Uterus (tissue), 2 donors: ENCODE measurements around the gene ANGPTL4.

Experiments used
- POLR2A ChIP-seq, 2 donors: fragments of 450-650 bp; IDR thresholded peaks; one replicate each; pipeline ENCODE4 v1.6.1; 2016; ENCODE audit warnings: antibody characterized with exemption in 2 of 2, mild to moderate bottlenecking in 1 of 2, moderate library complexity in 1 of 2
- TF ChIP-seq, protein P1 (sequence below), 4 experiments: fragments of 200-600 bp in 2 of 4; fragments of 450-650 bp in 2 of 4; sonication (generic) in 2 of 4; IDR thresholded peaks; one replicate each; pipeline ENCODE4 v1.5.1; 2016 to 2019; ENCODE audit warnings: antibody characterized with exemption in 4 of 4, mild to moderate bottlenecking in 2 of 4, moderate library complexity in 1 of 4

DNA sequence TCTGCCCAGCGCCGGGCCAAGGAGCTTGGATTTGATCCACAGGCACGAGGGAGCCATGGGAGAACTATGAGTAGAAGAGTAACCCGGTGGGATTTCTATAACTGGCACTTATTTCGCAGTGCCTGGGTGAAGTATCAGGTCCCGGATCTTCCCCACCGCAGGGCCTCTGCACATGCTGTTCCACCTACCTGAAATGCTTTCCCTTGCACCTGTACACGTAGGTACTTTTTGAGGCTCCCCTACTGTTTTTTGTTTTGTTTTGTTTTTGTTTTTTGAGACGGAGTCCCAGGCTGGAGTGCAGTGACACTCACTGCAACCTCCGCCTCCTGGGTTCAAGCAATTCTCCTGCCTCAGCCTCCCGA lies 20.5 kb upstream of the ANGPTL4 start:
- TF ChIP-seq POLR2A (IDR thresholded peaks at IDR 0.05): no peak
- TF ChIP-seq, protein P1, sequence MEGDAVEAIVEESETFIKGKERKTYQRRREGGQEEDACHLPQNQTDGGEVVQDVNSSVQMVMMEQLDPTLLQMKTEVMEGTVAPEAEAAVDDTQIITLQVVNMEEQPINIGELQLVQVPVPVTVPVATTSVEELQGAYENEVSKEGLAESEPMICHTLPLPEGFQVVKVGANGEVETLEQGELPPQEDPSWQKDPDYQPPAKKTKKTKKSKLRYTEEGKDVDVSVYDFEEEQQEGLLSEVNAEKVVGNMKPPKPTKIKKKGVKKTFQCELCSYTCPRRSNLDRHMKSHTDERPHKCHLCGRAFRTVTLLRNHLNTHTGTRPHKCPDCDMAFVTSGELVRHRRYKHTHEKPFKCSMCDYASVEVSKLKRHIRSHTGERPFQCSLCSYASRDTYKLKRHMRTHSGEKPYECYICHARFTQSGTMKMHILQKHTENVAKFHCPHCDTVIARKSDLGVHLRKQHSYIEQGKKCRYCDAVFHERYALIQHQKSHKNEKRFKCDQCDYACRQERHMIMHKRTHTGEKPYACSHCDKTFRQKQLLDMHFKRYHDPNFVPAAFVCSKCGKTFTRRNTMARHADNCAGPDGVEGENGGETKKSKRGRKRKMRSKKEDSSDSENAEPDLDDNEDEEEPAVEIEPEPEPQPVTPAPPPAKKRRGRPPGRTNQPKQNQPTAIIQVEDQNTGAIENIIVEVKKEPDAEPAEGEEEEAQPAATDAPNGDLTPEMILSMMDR (IDR thresholded peaks at IDR 0.05): no peak
